GM18519 (cell line): ENCODE data around the gene KIF21B.

Experiments
- ATAC-seq: cut with Tn5 transposase; IDR thresholded peaks from one replicate; pipeline ENCODE4 v1.9.1; 2021; ENCODE audit warnings: mild to moderate bottlenecking, moderate library complexity; ENCODE audit not compliant: unreplicated experiment, low FRiP score

The KIF21B gene

GRCh38 chr1:201020040-201020591 lies 3.4 kb downstream of the KIF21B start:
- ATAC-seq = no peak

GRCh38 chr1:201019321-201019977 lies 4.1 kb downstream of the KIF21B start:
- peak; percentile 33 for ATAC-seq

GRCh38 chr1:201017828-201018163 lies 5.7 kb downstream of the KIF21B start:
- no peak for ATAC-seq

- no peak for ATAC-seq
Measured at GRCh38 chr1:201016943-201017827, 6.3 kb downstream of the KIF21B start.

GRCh38 chr1:201016211-201016651 lies 7.3 kb downstream of the KIF21B start:
- no peak for ATAC-seq

GRCh38 chr1:201015551-201016091 lies 7.9 kb downstream of the KIF21B start:
- ATAC-seq = no peak

GRCh38 chr1:201014816-201015200 lies 8.7 kb downstream of the KIF21B start:
- no peak for ATAC-seq

- ATAC-seq = no peak
Measured at GRCh38 chr1:201013991-201014815, 9.3 kb downstream of the KIF21B start.

GRCh38 chr1:201013031-201013485 lies 10.5 kb downstream of the KIF21B start:
- no peak for ATAC-seq

GRCh38 chr1:201011616-201012015 lies 11.9 kb downstream of the KIF21B start:
- ATAC-seq = no peak

- ATAC-seq = no peak
Measured at GRCh38 chr1:201009962-201010645, 13.4 kb downstream of the KIF21B start.

GRCh38 chr1:201008666-201009360 lies 14.7 kb downstream of the KIF21B start:
- ATAC-seq = no peak

GRCh38 chr1:201007481-201007880 lies 16.0 kb downstream of the KIF21B start:
- ATAC-seq = no peak

- no peak for ATAC-seq
Measured at GRCh38 chr1:201006450-201006849, 17.1 kb downstream of the KIF21B start.

GRCh38 chr1:201004732-201005131 lies 18.8 kb downstream of the KIF21B start:
- no peak for ATAC-seq

GRCh38 chr1:201004154-201004553 lies 19.4 kb downstream of the KIF21B start:
- ATAC-seq = no peak

- ATAC-seq = no peak
Measured at GRCh38 chr1:201002510-201002909, 21.0 kb downstream of the KIF21B start.

- ATAC-seq = no peak
Measured at GRCh38 chr1:201001962-201002361, 21.6 kb downstream of the KIF21B start.

GRCh38 chr1:201000391-201000790 lies 23.1 kb downstream of the KIF21B start:
- no peak for ATAC-seq
